A549 treated with DMSO at 1 μM for 4 hours (cell line): ENCODE measurements around the gene EMB. TPM values are rescaled to one million over a fixed set of nuclear protein-coding genes. Genes with fewer than 3 reads are reported as not detected.

ENCODE experiments used
- total RNA-seq: library from RNA; stranded (reverse); fragments of 200-300 nt; extraction: Qiagen RNA extraction; gene quantifications from 5 replicates; pipeline ENCODE4 v1.2.3, GENCODE V29; 2022; ENCODE audit warnings: low read depth

Gene EMB
- total RNA-seq, result 5.8 to 8.1 TPM (median 6.9 TPM) in 5 replicates

DNA sequence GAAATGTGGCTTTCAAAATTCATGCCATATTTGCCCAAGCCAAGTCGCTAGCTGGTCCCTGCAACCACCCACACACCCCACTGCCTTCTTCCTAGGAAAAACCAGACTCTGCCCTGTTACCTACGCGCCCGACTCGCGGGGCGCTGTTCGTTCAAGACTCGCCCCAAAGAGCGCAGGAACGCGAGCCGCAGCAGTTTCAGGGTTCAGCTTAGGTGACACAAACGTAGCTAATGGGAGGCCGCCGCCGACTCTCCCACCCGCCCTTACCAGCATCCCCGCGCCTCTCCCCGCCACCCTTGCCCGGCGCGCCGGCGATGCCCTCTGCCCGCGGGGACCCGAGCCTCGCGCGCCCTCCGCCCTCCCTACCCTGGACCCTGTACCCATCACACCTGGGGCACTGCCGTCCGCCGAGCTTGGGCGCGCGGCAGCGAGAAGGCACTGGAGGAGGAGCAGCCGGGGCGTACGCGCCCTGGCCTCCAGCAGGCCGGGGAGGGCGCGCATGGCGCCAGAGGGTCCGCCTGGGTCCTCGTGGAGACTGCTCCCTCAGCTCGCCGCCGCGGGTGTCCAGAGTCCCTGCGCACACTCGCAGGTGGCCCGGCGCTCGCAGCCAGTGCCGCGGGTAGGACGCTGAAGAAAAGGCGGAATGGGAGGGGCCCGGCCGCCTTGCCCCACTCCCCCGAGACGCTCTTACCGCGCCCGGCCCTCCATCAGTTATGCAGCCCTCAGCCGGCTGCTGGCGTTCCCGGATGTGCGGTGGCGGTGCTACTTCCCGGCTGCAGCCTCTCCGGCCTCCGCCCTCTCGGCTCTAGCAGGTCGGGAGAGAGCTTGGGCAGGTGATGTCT, at the start of gene EMB:
TSS of gene EMB (minus strand) at position 638 of the 842 bp plus-strand sequence. CDS start at position 501, 137 bp downstream.

Other genes starting within 250 kb of the EMB start
- 0.08 to 0.29 TPM (median 0.17 TPM) in 5 replicates for gene PARP8, start 225.3 kb upstream of the EMB start, total RNA-seq